ENCODE data around the gene EPHB1. TPM values are rescaled to one million over a fixed set of nuclear protein-coding genes. Genes with fewer than 3 reads are reported as not detected.

Gene EPHB1
- total RNA-seq, 2 experiments from 2014 or later, result 0.32 TPM; not detected in 1

DNA sequence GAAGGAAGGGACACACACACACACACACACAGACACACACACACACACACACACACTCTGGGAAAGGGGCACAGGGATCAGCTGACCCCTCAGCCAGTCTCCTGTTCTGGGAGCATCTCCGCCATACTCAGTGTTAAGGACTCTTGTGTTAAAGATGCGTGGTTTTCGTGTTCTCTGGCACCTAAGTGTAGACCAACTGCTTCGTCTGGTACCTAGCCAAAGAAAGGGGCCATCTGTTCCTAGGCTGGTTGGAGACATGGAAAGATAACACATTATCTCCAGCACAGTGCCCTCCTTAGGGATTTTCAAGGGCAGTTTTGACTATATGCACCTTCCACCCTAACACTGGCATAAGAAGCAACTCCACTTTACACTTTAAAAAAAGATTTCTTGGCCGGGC lies 65.1 kb downstream of the EPHB1 start:
- CTCF ChIA-PET, result no interaction called here
- Mint-ChIP-seq H3K4me1 (ENCODE audit: low read depth) (no peaks in the 10 kb centered on the region), H3K27me3 (ENCODE audit: low read depth) (peaks cover 3% of the 10 kb centered on the region), H3K36me3 (ENCODE audit: low read depth) (no peaks in the 10 kb centered on the region), H3K9me3 (no peaks in the 10 kb centered on the region), H3K27ac (no peak overlapping the region), H3K4me3 (no peak overlapping the region)
- intact Hi-C loops (cut with micrococcal nuclease), result no loop called here
- DNase-seq, result no peak

GRCh38 chr3:134863915-134864314 lies 68.9 kb downstream of the EPHB1 start:
- CTCF ChIA-PET, result no interaction called here
- Mint-ChIP-seq H3K9me3 (no peaks in the 10 kb centered on the region), H3K27me3 (ENCODE audit: low read depth) (peaks cover 7% of the 10 kb centered on the region), H3K27ac (no peak overlapping the region), H3K4me1 (ENCODE audit: low read depth) (no peaks in the 10 kb centered on the region), H3K4me3 (no peak overlapping the region), H3K36me3 (ENCODE audit: low read depth) (no peaks in the 10 kb centered on the region)
- no peak for DNase-seq
- intact Hi-C loops (cut with micrococcal nuclease), result no loop called here

GRCh38 chr3:134864636-134865035 lies 69.6 kb downstream of the EPHB1 start:
- intact Hi-C loops (cut with micrococcal nuclease), result no loop called here

GRCh38 chr3:134867277-134867676 lies 72.2 kb downstream of the EPHB1 start:
- peaks cover 4% of the 10 kb centered on the region for H3K27me3 Mint-ChIP-seq (ENCODE audit: low read depth)
- H3K36me3 Mint-ChIP-seq (ENCODE audit: low read depth), result no peaks in the 10 kb centered on the region
- H3K4me1 Mint-ChIP-seq (ENCODE audit: low read depth), result no peaks in the 10 kb centered on the region
- DNase-seq, result no peak
- intact Hi-C loops (cut with micrococcal nuclease), result no loop called here
- CTCF ChIA-PET, result no interaction called here
- no peak overlapping the region for H3K4me3 Mint-ChIP-seq
- H3K27ac Mint-ChIP-seq, result no peak overlapping the region
- no peaks in the 10 kb centered on the region for H3K9me3 Mint-ChIP-seq

More at GRCh38 chr3:134864636-134865035, 69.6 kb downstream of the EPHB1 start:
- CTCF ChIA-PET, result no interaction called here
- Mint-ChIP-seq H3K9me3 (no peaks in the 10 kb centered on the region), H3K36me3 (ENCODE audit: low read depth) (no peaks in the 10 kb centered on the region), H3K27me3 (ENCODE audit: low read depth) (peaks cover 7% of the 10 kb centered on the region), H3K4me1 (ENCODE audit: low read depth) (no peaks in the 10 kb centered on the region), H3K4me3 (no peak overlapping the region), H3K27ac (no peak overlapping the region)
- DNase-seq, result no peak

- Mint-ChIP-seq H3K4me3 (no peak overlapping the region), H3K9me3 (no peaks in the 10 kb centered on the region), H3K36me3 (ENCODE audit: low read depth) (no peaks in the 10 kb centered on the region), H3K27me3 (ENCODE audit: low read depth) (peaks cover 4% of the 10 kb centered on the region), H3K4me1 (ENCODE audit: low read depth) (no peaks in the 10 kb centered on the region), H3K27ac (no peak overlapping the region)
- CTCF ChIA-PET, result interaction anchor here (0.6 kb wide), 3 partner anchors 26 to 511 kb away, joined by 3 to 4 read pairs (median 3); no protein-coding TSS in a partner anchor
- no peak for DNase-seq
- intact Hi-C loops (cut with micrococcal nuclease), result no loop called here
Observed at GRCh38 chr3:134869153-134869726, 74.2 kb downstream of the EPHB1 start.

GRCh38 chr3:134871818-134872217 lies 76.8 kb downstream of the EPHB1 start:
- Mint-ChIP-seq H3K9me3 (no peaks in the 10 kb centered on the region), H3K27me3 (ENCODE audit: low read depth) (peaks cover 4% of the 10 kb centered on the region), H3K36me3 (ENCODE audit: low read depth) (no peaks in the 10 kb centered on the region), H3K4me3 (no peak overlapping the region), H3K4me1 (ENCODE audit: low read depth) (no peaks in the 10 kb centered on the region), H3K27ac (no peak overlapping the region)
- no peak for DNase-seq
- intact Hi-C loops (cut with micrococcal nuclease), result no loop called here
- CTCF ChIA-PET, result no interaction called here

DNA sequence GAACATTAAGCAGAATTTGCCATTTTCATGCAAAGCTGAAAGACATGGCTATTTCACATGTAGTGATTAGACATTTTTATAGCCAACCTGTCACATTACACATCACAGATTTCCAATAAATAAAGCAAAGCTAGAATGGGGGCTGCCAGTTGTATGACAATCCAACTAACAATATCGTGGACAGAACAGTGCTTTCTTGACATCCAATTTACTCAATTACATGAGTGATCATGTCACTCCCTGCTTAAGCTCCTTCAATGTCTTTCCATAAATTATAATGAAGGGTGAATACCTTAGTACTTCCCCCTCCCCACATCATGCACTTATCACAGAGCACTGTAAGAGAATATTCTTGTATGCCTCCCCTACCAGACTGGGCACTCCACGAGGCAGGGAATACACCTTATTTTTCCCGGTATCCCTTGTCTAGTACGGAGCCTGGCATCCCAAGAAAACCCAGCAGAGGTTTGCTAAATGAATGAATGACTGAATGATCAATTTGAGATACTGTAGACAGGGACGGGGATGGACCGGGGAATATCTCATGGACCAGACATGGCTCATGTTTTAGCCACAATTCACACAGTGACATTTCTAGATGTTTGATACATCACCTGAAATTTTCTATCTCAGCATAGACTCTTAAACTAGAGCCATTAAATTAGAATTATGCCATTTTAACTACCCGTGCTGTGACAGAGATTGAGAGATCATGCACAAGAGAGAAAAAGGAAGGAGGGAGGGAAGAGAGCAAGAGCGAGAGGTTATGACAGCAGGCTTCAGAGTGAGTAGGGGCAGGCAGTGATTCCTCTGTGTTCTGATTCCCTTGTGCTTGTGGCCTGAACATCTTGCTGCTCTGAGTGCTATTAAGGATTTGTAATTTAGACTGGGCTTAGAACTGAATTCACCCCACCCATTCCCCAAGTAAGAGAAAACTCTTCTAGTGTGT lies 77.7 kb downstream of the EPHB1 start:
- H3K27me3 Mint-ChIP-seq (ENCODE audit: low read depth), result peaks cover 4% of the 10 kb centered on the region
- H3K36me3 Mint-ChIP-seq (ENCODE audit: low read depth), result no peaks in the 10 kb centered on the region
- H3K9me3 Mint-ChIP-seq, result no peaks in the 10 kb centered on the region
- no peaks in the 10 kb centered on the region for H3K4me1 Mint-ChIP-seq (ENCODE audit: low read depth)
- no peak for DNase-seq
- H3K27ac Mint-ChIP-seq, result no peak overlapping the region
- no peak overlapping the region for H3K4me3 Mint-ChIP-seq
- intact Hi-C loops (cut with micrococcal nuclease), result no loop called here
- CTCF ChIA-PET, result no interaction called here

- H3K4me1 Mint-ChIP-seq (ENCODE audit: low read depth), result no peaks in the 10 kb centered on the region
- H3K4me3 Mint-ChIP-seq, result no peak overlapping the region
- H3K36me3 Mint-ChIP-seq (ENCODE audit: low read depth), result no peaks in the 10 kb centered on the region
- intact Hi-C loops (cut with micrococcal nuclease), result no loop called here
- CTCF ChIA-PET, result no interaction called here
- DNase-seq, result no peak
- no peaks in the 10 kb centered on the region for H3K27me3 Mint-ChIP-seq (ENCODE audit: low read depth)
- no peaks in the 10 kb centered on the region for H3K9me3 Mint-ChIP-seq
- no peak overlapping the region for H3K27ac Mint-ChIP-seq
Observed at GRCh38 chr3:134873789-134874188, 78.7 kb downstream of the EPHB1 start.

DNA sequence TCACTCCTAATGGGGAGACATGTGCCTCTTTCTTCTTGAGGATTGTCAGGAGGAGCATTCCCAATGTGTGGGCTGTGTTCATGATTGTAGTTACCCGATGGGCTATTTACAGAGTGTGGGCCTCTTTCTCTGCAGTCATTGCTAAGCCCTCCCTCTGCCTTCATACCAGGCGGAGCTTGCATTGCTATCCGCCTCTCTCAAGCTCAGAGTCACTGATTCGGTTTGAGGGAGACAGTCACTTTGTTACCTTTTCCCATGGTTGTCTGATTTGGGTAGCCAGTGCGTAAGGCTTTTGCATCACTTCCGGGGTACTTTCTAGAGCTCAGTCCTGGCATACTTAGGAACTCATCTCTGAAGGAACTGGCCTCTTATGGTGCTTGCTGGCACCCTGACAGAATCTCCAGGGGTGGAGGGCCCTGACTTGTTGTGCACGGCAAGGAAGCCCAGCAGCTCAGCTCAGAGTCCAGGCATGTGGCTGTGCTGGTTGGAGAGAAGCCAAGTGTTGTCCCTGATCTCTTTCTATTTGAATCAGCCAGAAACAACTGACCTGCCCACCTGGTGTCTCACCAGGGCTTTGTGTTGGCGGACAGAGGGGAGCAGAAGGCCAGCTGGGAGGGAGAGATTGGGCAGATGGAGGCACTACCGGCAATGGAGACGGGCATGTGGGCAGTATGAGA lies 79.8 kb downstream of the EPHB1 start:
- H3K27ac Mint-ChIP-seq, result no peak overlapping the region
- intact Hi-C loops (cut with micrococcal nuclease), result no loop called here
- H3K4me1 Mint-ChIP-seq (ENCODE audit: low read depth), result no peaks in the 10 kb centered on the region

GRCh38 chr3:134876836-134877235 lies 81.8 kb downstream of the EPHB1 start:
- DNase-seq, result no peak
- Mint-ChIP-seq H3K4me1 (ENCODE audit: low read depth) (no peaks in the 10 kb centered on the region), H3K27ac (no peak overlapping the region), H3K9me3 (no peaks in the 10 kb centered on the region), H3K36me3 (ENCODE audit: low read depth) (no peaks in the 10 kb centered on the region), H3K4me3 (no peak overlapping the region), H3K27me3 (ENCODE audit: low read depth) (no peaks in the 10 kb centered on the region)
- intact Hi-C loops (cut with micrococcal nuclease), result no loop called here
- CTCF ChIA-PET, result no interaction called here

More for the DNA sequence above, 79.8 kb downstream of the EPHB1 start:
- CTCF ChIA-PET, result no interaction called here
- no peaks in the 10 kb centered on the region for H3K9me3 Mint-ChIP-seq
- H3K36me3 Mint-ChIP-seq (ENCODE audit: low read depth), result no peaks in the 10 kb centered on the region
- H3K27me3 Mint-ChIP-seq (ENCODE audit: low read depth), result no peaks in the 10 kb centered on the region
- no peak for DNase-seq
- H3K4me3 Mint-ChIP-seq, result no peak overlapping the region

GRCh38 chr3:134877788-134878187 lies 82.7 kb downstream of the EPHB1 start:
- no peak overlapping the region for H3K4me3 Mint-ChIP-seq
- no peaks in the 10 kb centered on the region for H3K27me3 Mint-ChIP-seq (ENCODE audit: low read depth)
- H3K36me3 Mint-ChIP-seq (ENCODE audit: low read depth), result no peaks in the 10 kb centered on the region
- H3K27ac Mint-ChIP-seq, result no peak overlapping the region
- intact Hi-C loops (cut with micrococcal nuclease), result no loop called here
- CTCF ChIA-PET, result no interaction called here
- no peaks in the 10 kb centered on the region for H3K4me1 Mint-ChIP-seq (ENCODE audit: low read depth)
- no peaks in the 10 kb centered on the region for H3K9me3 Mint-ChIP-seq
- DNase-seq, result no peak

- Mint-ChIP-seq H3K36me3 (ENCODE audit: low read depth) (no peaks in the 10 kb centered on the region), H3K9me3 (no peaks in the 10 kb centered on the region), H3K27me3 (ENCODE audit: low read depth) (no peaks in the 10 kb centered on the region), H3K4me3 (no peak overlapping the region), H3K4me1 (ENCODE audit: low read depth) (no peaks in the 10 kb centered on the region), H3K27ac (no peak overlapping the region)
- DNase-seq, result no peak
- intact Hi-C loops (cut with micrococcal nuclease), result no loop called here
- CTCF ChIA-PET, result no interaction called here
Observed at GRCh38 chr3:134879990-134880389, 84.9 kb downstream of the EPHB1 start.

Measured in activated naive CD4-positive, alpha-beta T cell treated with anti-CD3 and anti-CD28 coated beads for 36 hours (primary cell).